ENCODE data around the gene RGP1.

The RGP1 gene

DNA sequence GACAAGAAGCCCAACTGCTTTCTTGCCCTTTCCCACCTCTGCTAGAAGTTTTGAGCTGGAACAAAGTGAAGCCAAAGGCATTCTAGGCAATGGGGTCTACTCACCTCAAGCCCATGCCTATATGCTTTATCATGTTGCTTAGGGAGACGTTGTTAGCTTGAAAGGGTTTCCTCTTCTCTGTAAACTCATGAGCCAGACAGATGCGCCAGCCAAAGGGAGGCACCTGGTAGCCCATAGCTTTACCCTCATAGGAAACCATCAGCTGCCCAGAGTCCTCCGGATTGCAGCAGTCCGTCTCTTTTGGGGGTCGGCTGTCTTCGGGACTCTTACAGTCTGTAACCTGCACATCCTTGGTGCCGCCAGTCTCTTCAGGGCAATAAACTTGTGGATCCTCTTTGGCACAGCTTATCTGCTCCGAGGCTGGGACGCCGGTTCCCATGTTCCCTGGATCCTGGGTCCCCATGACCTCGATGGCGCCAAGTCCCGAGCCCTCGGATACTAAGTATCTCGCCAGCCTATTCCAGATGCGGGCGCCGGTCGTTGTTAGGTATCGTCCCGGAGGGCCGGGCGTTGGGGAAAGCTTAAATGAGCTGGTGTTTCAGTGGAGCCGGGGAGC, 737 bp upstream of the RGP1 start:
- FAIRE-seq = no peak

DNA sequence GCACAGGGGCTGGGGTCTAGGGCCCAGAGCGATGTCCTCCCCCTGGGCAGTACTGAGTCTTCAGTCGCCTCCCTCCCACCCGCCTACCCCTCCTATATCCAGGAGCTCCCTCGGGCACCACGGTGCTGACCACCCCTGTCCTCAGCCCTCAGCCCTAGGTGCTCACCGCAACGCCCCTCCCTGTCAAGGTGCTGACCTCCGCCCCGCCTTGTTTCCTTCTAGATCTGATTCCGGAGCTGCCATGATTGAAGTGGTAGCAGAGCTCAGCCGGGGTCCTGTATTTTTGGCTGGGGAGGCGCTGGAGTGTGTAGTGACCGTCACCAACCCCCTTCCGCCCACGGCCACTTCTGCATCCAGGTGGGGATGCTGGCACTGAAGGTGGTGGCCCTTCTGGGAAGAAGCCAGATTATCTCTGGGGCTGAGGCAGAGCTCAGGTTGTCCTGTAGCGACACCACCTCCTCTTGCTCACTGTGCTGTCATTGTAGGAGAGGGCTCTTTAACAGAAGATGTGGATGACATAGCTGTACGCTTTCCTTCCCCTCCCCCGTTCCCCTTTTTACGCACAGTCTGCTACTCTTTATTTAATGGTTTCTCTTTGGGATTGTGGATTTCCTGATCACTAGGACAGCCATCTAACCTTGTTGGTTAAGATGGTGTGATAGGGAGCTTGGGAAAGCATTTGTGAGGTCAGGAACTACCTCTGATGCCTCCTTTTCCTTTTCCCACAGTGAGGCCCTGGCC, 598 bp downstream of the RGP1 start:
- no peak for FAIRE-seq

DNA sequence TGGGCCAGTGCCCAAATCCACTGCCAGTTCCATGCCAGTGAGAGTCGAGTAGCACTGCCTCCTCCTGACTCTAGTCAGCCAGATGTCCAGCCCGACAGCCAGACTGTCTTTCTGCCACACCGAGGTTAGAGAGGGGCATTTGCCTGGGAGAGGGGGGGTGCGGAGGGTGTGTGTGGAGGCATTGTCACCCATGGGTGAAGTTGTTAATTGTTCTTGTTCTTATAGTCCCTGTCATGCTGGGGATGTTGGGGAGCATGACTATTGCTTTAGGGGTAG, 1.1 kb downstream of the RGP1 start:
- no peak for FAIRE-seq

DNA sequence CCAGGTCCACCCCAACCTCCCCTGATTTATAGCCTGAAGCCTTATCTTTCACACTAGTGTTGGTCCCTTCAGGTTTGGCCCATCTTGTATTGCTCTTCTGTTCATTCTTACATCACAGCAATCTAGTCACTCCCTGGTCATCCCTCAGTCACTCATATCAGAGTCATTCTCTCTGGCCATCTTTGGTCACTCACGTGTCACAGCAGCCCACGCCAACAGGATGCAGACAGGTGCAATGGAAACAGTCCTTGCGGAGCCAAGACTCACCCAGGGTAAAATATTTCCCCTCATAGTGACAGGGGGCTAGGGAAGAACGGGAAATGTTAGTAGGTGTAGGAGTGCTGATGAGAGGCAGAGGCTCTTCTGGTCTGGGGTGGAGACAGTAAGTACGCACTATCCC, 4.4 kb downstream of the RGP1 start:
- FAIRE-seq = no peak

DNA sequence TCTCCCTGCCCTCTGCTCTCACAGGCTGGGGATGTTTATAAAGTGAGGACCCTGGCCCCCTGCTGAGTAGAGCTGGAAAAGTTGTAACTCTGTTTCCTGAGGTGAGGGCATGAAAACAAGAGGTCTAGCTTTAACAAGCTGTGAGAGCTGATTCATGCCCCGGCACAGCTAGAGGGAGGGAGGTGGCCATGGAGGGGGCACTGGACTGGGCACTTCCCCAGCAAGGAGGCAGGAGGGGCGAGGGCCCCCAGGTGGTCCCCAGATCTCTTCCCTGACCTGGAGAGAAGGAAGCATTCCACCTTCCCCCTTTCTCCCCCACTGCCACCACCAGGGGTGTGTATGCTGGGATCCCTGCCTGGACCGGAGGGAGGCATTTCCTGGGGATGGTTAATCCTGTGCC, 5.2 kb downstream of the RGP1 start, which contains the start of gene MSMP:
Gene MSMP (minus strand): TSS at position 13 of the 400 bp plus-strand sequence. CDS start 147 bp downstream, outside the sequence.
- no peak for FAIRE-seq

DNA sequence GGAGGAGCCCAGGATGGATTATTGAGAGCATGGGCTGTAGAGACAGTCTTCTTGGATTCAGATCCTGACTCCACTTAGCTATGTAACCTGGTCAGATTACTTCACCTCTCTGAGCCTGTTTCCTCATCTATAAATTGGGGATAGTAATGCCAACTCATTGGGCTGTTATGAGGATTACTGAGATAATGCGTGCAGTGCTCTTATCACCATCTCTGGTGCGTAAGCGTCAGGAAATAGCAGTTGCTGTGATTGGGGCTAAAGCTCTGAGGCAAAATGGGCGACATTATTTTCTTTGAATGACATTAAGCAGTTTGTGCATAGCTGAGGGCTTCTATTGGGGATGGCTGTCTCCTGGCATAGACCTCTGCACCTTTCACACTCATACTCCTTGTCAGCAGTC, 6.0 kb downstream of the RGP1 start:
- FAIRE-seq = no peak

DNA sequence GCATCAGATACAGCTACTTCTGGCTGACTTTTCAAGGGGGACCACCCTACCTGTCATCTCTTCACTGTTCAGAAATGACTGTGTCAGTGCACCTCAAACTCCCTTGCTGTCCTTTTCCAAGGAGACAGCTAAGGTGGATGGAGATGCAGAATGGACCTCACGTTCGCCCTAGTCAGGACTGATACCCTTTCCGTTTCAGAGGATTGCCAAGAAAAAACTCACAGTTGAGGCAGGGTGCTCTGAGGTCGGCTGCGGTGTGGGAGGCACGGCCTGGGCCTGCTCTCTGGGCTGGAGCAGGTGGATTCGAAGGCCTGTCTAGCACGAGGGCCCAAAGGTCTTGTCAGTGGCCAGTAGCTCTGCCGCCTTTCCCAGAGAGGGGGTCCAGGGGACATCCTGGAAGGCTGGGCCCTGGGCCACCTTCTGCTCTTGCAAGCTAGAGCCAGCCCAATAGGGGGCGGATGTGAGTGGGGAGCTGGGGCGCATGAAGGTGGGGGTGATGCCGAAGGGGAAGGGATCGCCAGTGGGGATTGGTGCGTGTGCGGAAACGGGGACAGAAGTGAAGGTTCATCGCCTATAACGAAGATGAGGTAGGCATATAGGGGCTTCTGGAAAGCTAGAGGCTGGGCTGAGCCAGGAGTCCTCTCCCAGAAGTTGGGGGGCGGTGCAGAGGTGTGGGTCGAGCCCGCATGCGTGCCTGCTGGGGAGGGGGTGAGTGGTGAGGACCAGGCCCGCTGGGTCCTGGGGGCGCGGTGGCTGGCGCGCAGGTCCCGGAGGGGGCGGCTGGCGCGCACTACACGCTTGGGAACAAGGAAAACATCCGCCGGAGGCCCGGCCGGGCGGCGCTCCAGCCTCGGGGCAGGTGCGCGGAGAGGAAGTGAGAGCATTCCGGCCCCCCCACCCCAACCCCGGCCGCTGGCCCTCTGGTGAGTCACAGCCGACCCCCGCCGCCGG, 7.5 kb downstream of the RGP1 start:
- no peak for FAIRE-seq

DNA sequence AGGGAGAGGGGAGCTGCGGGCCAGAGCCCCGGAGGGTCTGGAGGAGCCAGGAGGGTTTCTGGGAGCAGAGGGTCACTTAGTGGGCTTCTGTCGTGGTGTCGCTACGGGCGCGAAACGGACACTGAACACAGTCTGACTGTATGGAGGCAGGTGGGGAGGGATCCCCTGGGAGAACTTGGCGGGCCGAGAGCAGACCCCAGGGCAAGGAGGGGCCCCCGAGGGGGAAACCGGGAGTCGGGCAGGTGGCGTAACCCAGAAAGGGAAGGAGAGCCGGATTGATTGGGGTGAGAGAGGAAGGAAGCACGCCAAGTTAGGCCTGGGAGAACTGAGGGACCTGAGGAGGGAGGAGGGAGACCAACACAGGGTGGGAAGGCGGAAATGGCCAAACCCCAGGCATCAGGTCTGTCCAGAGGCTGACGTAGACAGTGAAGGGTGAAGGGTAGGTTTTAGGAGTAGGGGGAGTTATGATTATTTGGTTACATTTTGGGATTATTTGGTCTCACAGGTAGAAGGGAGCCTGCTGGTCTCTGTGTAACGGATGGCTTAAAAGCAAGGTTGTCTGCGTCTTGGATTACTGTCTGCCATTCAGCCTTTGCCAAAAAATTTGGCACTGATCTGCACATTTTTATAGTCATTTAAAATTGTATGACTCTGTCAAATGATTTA, 8.3 kb downstream of the RGP1 start:
- no peak for FAIRE-seq

DNA sequence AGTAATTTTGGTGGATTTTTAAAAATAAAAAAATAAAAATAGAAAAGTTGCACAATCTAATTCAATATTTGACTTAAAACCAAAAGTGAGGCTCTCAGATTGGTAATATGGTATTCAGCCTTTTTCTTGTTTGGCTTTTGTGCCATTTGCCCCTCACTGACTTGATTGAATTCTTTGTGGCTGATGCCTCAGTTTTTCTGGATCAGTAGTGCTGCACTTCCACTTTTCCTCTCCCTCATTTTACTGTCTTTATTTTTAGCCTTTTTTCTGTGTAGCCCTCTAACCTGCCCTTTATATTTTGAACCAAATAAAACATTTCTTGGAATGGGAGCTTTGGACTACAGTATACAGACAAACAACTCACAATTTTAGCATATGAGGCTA, 8.8 kb downstream of the RGP1 start:
- FAIRE-seq = no peak

DNA sequence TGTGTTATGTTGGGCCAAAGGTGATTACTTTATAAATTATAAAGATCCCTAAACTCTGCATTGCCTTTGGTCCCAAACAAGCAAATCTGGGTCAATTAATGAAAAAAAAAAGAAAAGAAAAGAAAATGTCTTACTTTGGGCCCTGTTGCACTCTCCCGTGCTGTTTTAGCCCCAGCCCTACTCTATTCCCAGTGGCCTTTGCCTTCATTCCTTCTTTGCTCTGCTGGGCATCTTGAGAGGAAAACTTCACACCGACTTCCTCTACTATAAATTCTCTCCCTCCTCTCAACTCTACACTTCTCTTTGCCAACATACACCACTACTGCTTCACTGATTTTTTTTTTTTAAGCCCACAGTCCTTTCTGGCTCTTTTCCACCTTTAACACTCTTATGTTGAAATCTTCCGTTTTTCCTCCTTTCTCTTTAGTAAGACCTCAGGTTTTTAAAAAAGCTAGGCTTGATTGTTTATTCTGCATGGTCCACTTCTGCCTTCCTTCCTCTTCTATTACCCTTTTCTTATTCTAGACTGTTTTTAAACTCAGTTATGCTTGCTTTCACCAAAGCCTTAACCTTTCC, 9.5 kb downstream of the RGP1 start:
- no peak for FAIRE-seq

DNA sequence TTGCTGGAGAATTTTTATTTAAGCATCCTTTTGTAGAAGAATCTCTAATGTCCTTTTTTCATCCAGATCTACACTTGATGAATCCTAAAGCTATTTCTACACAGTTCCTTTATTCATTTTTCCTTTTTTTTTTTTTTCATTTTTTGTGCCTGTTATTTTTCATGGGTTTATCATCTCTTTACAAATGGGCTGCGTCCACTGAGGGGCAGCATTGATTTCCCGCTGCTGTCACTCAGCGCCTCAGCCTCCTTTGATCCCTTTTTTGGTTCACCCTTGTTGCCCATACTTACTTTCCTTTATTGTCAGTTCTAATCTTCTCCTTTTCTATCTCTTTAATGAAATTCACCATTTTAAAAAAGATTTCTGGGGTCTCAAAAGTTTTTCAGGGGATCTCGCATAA, 10.7 kb downstream of the RGP1 start:
- no peak for FAIRE-seq

DNA sequence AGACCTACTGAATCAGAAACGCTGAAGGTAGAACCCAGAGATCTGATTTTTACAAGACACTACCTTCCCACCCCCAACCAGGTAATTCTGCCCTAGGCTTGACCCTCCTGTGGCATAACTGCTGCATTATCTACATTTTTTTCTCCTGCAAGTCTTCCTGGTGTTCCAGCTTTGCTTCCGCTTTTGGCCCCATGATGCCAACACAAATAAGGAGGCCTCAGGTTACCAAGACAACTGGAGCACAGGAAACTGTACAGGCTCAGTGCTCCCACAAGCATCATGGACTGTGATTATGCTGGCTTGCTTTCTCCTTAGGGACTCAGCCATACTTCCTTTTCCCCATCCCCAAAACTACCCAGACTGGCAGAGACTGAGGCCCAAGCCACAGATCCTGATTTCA, 11.6 kb downstream of the RGP1 start:
- no peak for FAIRE-seq

DNA sequence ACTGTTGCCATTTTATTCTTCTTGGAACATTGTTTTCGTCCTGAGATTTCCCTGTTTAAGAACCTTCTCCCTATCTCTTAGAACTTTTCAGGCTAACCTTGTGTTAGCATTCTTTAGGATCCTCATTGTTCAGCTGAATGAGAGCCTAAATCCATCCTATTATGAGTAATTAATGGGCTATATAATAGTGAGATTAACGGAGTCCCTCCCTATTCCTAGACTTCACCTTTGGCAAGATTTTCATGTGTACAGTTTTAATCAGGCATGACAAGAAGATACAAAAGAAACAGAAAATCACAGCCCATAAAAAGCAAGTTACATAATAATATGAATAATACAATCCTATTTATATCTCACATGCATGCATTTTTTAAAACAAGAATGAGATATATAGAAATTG, 14.1 kb downstream of the RGP1 start:
- FAIRE-seq = no peak

DNA sequence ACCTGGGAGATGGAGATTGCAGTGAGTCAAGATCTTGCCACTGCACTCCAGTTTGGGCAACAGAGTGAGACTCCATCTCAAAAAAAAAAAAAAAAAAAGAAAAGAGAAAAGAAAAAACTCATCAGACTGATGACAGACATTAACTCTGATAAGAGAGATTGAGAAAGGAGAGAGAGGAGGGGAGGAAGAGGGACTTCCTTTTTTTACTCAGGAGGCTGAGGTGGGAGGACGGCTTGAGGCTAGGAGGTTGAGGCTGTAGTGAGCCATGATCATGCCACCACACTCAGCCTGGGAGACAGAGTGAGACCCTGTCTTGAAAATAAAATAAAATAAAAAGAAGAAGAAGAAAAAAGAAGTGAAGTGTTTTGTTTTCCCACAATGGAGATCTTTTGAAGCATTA, 14.7 kb downstream of the RGP1 start:
- FAIRE-seq = no peak

DNA sequence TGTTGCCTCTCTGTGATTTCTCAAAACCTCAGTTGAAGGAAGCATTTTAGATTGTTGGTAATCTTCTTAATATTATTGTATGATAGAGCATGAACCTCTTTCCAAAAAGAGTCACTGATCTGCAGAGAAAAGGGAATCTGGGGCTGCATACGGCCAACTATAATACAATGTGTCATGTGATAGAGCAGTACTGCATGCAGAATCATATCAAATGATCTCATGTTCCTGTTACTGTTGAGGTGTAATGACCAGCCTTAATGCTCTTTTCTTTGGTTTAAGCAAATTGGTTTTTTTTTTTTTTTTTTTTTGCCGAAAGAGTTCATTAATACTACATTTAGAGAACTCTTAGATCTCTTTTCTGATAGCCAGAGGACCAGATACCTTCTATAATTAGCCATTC, 17.9 kb downstream of the RGP1 start:
- no peak for FAIRE-seq

DNA sequence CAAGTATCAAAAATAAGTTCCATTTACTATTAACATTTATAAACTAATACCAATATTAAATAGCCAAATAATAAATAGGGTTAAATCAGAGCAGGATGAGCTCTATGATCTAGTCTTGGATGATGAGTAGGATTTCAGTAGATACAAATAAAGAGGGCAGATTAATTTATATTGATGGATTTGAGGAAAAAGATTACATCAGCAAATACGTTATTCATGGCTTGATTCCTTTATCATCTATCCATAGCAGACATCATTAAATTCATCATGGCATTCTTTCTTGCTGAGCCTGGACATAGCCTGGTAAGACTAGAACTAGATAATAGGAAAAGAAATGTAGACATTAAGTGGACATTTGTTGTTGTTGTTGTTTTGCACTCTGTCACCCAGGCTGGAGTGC, 18.4 kb downstream of the RGP1 start:
- no peak for FAIRE-seq

DNA sequence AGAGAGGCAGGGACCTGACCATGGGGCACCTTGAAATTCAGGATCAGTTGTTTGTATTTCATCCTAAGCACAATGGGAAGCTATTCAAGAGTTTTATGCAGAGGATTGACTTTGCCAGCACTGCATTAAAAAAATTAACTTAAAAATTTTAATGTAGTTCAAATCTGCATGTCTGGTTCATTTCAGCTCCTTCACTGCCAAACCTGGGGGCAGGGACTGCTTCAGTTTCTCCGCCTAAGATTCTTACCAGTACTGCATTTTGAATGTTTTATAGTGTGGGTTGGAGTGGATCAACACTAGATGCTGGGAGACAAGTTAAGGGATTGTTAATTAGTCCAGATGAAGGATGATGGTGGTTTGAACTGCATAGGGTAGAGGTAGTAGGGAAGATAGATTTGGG, 20.7 kb downstream of the RGP1 start:
- FAIRE-seq = no peak

DNA sequence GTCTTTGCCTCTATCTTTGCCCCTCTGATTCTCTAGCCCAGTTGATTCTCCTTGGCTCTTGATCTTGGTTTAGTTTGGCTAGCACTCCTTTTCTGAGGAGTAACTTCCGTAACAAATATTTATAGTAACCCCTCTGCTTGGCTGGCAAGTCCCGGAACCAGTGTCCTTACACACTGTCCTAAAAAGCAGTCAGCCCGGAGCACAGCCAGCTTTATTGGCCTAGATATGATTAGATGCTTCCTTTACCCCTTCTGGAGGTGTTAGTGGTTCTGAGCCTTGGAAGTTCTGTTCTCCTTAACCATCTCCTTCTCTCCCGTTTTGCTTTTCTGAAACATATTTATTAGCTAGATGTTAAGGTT, 22.0 kb downstream of the RGP1 start:
- FAIRE-seq = no peak

DNA sequence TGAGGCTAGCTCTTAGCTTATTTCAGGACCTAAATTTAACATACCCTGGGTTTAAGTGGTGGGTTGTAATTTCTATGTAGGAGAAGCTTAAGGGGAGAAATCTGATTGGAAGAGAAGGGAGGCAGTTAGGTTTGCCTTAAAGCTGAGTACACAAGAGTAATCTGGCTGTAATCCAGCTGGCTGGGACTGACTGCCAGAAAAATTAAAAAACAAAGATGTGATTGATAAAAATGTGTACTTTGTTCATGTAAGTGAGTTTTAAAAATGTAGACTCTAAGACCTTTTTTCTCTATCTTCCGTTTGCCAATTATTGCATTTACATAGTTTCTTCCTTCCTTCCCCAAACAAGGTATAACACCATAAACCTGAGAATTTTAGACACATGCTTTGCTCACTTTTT, 22.4 kb downstream of the RGP1 start:
- FAIRE-seq = no peak

DNA sequence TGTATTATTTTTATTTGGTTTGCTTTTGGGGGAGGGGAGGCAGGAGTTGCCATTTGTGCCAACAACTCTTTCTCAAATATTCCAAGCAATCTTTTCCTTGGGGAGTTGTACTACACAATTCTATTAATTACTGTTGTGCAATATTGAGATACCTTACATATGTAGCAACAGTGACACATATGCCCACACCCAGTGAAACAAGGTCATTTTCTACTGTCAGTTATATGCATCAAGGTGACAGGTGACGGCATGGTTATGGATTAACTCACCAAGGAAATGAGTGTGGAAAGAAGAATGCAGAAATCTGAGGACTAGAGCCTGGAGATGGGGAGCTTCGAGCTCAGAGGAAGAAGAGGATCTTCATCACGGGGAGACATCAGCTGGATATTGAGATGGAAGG, 22.9 kb downstream of the RGP1 start:
- no peak for FAIRE-seq

DNA sequence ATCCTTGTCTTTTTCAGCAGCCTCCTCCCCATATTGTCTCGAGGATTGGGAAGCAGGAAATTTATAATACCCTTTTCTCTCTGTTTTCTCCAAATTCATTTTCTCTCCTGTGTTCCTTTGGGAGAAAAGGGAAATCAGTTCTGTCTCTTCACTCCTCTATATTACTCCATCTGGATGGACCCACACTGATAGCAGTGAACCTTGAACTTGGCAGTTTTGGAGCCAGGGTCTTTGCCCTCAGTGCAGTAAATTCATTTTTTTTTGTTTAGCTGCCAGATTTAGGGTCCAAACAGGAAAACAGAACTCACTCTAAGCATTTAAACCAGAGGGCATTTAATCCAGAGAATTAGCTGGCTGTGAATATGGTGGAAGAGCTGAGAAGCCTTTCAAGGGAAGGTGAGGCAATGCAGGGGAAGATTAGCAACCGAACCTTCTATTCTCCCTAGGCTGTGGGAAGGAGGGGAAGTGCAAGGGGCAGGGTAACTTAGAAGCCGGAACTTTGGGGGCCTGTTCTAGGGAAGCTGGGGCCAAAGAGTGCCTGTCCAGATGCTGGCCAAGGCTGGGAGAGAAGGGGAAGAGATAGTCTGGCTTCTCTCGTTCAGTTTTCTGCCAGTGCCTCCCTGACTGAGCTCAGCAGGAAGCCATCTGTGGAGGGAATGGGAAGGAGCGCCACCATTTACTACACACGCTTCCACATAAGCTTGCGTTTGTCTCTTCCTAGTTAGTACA, 26.0 kb downstream of the RGP1 start:
- FAIRE-seq = no peak

DNA sequence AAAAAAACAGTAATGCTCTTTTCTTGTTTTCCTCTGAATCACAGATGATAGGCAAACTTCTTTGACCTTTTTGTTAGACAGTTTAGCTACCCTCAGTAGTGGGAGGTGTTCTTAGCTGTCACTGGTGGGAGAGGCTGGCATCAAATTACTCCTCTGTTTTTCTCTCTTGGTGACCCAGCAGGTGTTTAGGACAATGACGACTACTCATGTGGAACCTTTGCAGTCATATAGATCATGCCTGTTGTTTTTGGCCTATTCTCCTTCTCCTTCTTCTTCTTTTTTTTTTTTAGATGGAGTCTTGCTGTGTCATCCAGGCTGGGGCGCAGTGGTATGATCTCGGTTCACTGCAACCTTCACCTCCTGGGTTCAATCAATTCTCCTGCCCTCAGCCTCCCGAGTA, 26.9 kb downstream of the RGP1 start:
- FAIRE-seq = no peak

DNA sequence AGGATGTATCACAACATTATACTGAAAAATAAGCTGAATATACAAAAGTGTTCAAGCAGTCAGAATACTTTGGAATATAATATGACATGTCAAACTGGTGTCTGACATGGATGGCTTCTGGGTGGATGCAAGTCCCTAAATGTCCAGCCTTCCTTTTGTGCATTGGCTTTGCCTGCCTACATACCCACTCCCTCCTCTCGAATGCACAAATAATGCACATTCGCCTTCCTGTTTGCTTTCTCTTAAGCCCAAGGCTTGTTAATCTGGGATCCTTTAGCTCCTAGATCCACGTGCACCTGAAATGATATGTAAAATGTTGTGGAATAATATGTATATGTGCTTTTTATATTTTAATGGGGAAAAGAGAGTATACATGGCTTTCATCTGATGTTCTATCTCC, 29.4 kb downstream of the RGP1 start:
- no peak for FAIRE-seq

Data from G401.6 (cell line).